ENCODE data around the gene CEACAM21. TPM values are rescaled to one million over a fixed set of nuclear protein-coding genes. Genes with fewer than 3 reads are reported as not detected.

The CEACAM21 gene
- not detected in 2 replicates for total RNA-seq (2014; rRNA removed; shearing (Covaris generic); ENCODE audit: low replicate concordance)

GRCh38 chr19:41575998-41576397 is at the start of gene CEACAM21:
Gene CEACAM21 (plus strand): TSS chr19:41576166. CDS start chr19:41576275, 109 bp downstream.
- H3K36me3 ChIP-seq (ENCODE audit: insufficient read depth, low read length) = no peaks in the 10 kb centered on the region
- H3K4me3 ChIP-seq (ENCODE audit: low read length) = no peak within 1 kb of the TSS
- DNase-seq = peak; percentile 77
- H4K20me1 ChIP-seq (ENCODE audit: insufficient read depth, low read depth, low read length) = no peaks in the 10 kb centered on the region
- H3K79me2 ChIP-seq (ENCODE audit: low read length) = no peaks in the 10 kb centered on the region
- no peak within 1 kb of the TSS for H3K27ac ChIP-seq (ENCODE audit: low read length)
- 0 out of 2 replicates have a peak, but pooled peaks cover 3% of the 10 kb centered on the region for H3K9me3 ChIP-seq (ENCODE audit: low read length)
- H2AFZ ChIP-seq (ENCODE audit: low read length) = peak within 1 kb of the TSS; percentile 45; the same call in 1 of the 2 replicates
- H3K27me3 ChIP-seq (ENCODE audit: low read length) = no peaks in the 10 kb centered on the region
- H3K9me2 ChIP-seq (replicated peaks; ENCODE audit: insufficient read depth, low read length) = no peaks in the 10 kb centered on the region
- peak within 1 kb of the TSS; percentile 45 for H3K9ac ChIP-seq (ENCODE audit: low read length)
- peaks cover 3% of the 10 kb centered on the region for H3K4me1 ChIP-seq (ENCODE audit: low read length)
- peak within 1 kb of the TSS; percentile 44 for H3K4me2 ChIP-seq (ENCODE audit: low read depth, low read length, poor library complexity, severe bottlenecking)

GRCh38 chr19:41527089-41527488 is 48.9 kb upstream of the CEACAM21 start:
- H3K27ac ChIP-seq (ENCODE audit: low read length) = no peak overlapping the region
- no peak overlapping the region for H3K4me2 ChIP-seq (ENCODE audit: low read depth, low read length, poor library complexity, severe bottlenecking)
- peaks cover 14% of the 10 kb centered on the region for H3K4me1 ChIP-seq (ENCODE audit: low read length)
- H3K4me3 ChIP-seq (ENCODE audit: low read length) = no peak overlapping the region
- H3K79me2 ChIP-seq (ENCODE audit: low read length) = no peaks in the 10 kb centered on the region
- DNase-seq = no peak
- no peaks in the 10 kb centered on the region for H4K20me1 ChIP-seq (ENCODE audit: insufficient read depth, low read depth, low read length)
- no peaks in the 10 kb centered on the region for H3K9me3 ChIP-seq (ENCODE audit: low read length)
- no peak overlapping the region for H3K9ac ChIP-seq (ENCODE audit: low read length)
- H2AFZ ChIP-seq (ENCODE audit: low read length) = no peak overlapping the region
- no peaks in the 10 kb centered on the region for H3K9me2 ChIP-seq (replicated peaks; ENCODE audit: insufficient read depth, low read length)
- H3K27me3 ChIP-seq (ENCODE audit: low read length) = no peaks in the 10 kb centered on the region; the same call in 1 of the 2 replicates
- no peaks in the 10 kb centered on the region for H3K36me3 ChIP-seq (ENCODE audit: insufficient read depth, low read length)

GRCh38 chr19:41528106-41528505 is 47.9 kb upstream of the CEACAM21 start:
- H3K36me3 ChIP-seq (ENCODE audit: insufficient read depth, low read length) = no peaks in the 10 kb centered on the region
- no peak overlapping the region for H3K4me2 ChIP-seq (ENCODE audit: low read depth, low read length, poor library complexity, severe bottlenecking)
- H3K27ac ChIP-seq (ENCODE audit: low read length) = no peak overlapping the region
- H3K4me1 ChIP-seq (ENCODE audit: low read length) = peaks cover 8% of the 10 kb centered on the region
- no peaks in the 10 kb centered on the region for H4K20me1 ChIP-seq (ENCODE audit: insufficient read depth, low read depth, low read length)
- H3K9me3 ChIP-seq (ENCODE audit: low read length) = no peaks in the 10 kb centered on the region
- no peak overlapping the region for H3K9ac ChIP-seq (ENCODE audit: low read length)
- no peak overlapping the region for H3K4me3 ChIP-seq (ENCODE audit: low read length)
- no peak overlapping the region for H2AFZ ChIP-seq (ENCODE audit: low read length)
- H3K27me3 ChIP-seq (ENCODE audit: low read length) = no peaks in the 10 kb centered on the region; the same call in 1 of the 2 replicates
- DNase-seq = no peak
- 0 out of 2 replicates have a peak, but pooled peaks cover 2% of the 10 kb centered on the region for H3K9me2 ChIP-seq (replicated peaks; ENCODE audit: insufficient read depth, low read length)
- H3K79me2 ChIP-seq (ENCODE audit: low read length) = no peaks in the 10 kb centered on the region

GRCh38 chr19:41529484-41530183 is 46.3 kb upstream of the CEACAM21 start:
- DNase-seq = no peak
- peaks cover 15% of the 10 kb centered on the region for H3K4me1 ChIP-seq (ENCODE audit: low read length)
- no peaks in the 10 kb centered on the region for H3K9me3 ChIP-seq (ENCODE audit: low read length)
- no peaks in the 10 kb centered on the region for H3K36me3 ChIP-seq (ENCODE audit: insufficient read depth, low read length)
- no peaks in the 10 kb centered on the region for H3K79me2 ChIP-seq (ENCODE audit: low read length)
- H2AFZ ChIP-seq (ENCODE audit: low read length) = no peak overlapping the region
- H3K4me3 ChIP-seq (ENCODE audit: low read length) = no peak overlapping the region
- H3K27me3 ChIP-seq (ENCODE audit: low read length) = no peaks in the 10 kb centered on the region; the same call in 1 of the 2 replicates
- no peaks in the 10 kb centered on the region for H4K20me1 ChIP-seq (ENCODE audit: insufficient read depth, low read depth, low read length)
- H3K27ac ChIP-seq (ENCODE audit: low read length) = no peak overlapping the region
- H3K9me2 ChIP-seq (replicated peaks; ENCODE audit: insufficient read depth, low read length) = 0 out of 2 replicates have a peak, but pooled peaks cover 2% of the 10 kb centered on the region
- H3K4me2 ChIP-seq (ENCODE audit: low read depth, low read length, poor library complexity, severe bottlenecking) = no peak overlapping the region
- H3K9ac ChIP-seq (ENCODE audit: low read length) = no peak overlapping the region

GRCh38 chr19:41530184-41530534 is 45.8 kb upstream of the CEACAM21 start:
- H3K79me2 ChIP-seq (ENCODE audit: low read length) = no peaks in the 10 kb centered on the region
- H3K9ac ChIP-seq (ENCODE audit: low read length) = no peak overlapping the region
- H2AFZ ChIP-seq (ENCODE audit: low read length) = no peak overlapping the region
- H3K4me3 ChIP-seq (ENCODE audit: low read length) = no peak overlapping the region
- DNase-seq = no peak
- H3K9me2 ChIP-seq (replicated peaks; ENCODE audit: insufficient read depth, low read length) = 0 out of 2 replicates have a peak, but pooled peaks cover 2% of the 10 kb centered on the region
- no peaks in the 10 kb centered on the region for H3K36me3 ChIP-seq (ENCODE audit: insufficient read depth, low read length)
- no peaks in the 10 kb centered on the region; the same call in 1 of the 2 replicates for H3K27me3 ChIP-seq (ENCODE audit: low read length)
- H3K4me2 ChIP-seq (ENCODE audit: low read depth, low read length, poor library complexity, severe bottlenecking) = no peak overlapping the region
- H3K9me3 ChIP-seq (ENCODE audit: low read length) = no peaks in the 10 kb centered on the region
- H4K20me1 ChIP-seq (ENCODE audit: insufficient read depth, low read depth, low read length) = no peaks in the 10 kb centered on the region
- peaks cover 21% of the 10 kb centered on the region for H3K4me1 ChIP-seq (ENCODE audit: low read length)
- no peak overlapping the region for H3K27ac ChIP-seq (ENCODE audit: low read length)

- Histone ChIP-seq H3K27ac (ENCODE audit: low read length) (no peak overlapping the region), H3K4me1 (ENCODE audit: low read length) (peaks cover 23% of the 10 kb centered on the region), H3K9me3 (ENCODE audit: low read length) (no peaks in the 10 kb centered on the region), H2AFZ (ENCODE audit: low read length) (no peak overlapping the region), H3K79me2 (ENCODE audit: low read length) (no peaks in the 10 kb centered on the region), H3K4me2 (ENCODE audit: low read depth, low read length, poor library complexity, severe bottlenecking) (no peak overlapping the region), H3K27me3 (ENCODE audit: low read length) (no peaks in the 10 kb centered on the region; the same call in 1 of the 2 replicates), H3K9me2 (replicated peaks; ENCODE audit: insufficient read depth, low read length) (0 out of 2 replicates have a peak, but pooled peaks cover 2% of the 10 kb centered on the region), H3K9ac (ENCODE audit: low read length) (no peak overlapping the region), H3K36me3 (ENCODE audit: insufficient read depth, low read length) (no peaks in the 10 kb centered on the region), H3K4me3 (ENCODE audit: low read length) (no peak overlapping the region), H4K20me1 (ENCODE audit: insufficient read depth, low read depth, low read length) (no peaks in the 10 kb centered on the region)
- no peak for DNase-seq
Observed at GRCh38 chr19:41530761-41531301, 45.1 kb upstream of the CEACAM21 start.

GRCh38 chr19:41531438-41532311 is 44.3 kb upstream of the CEACAM21 start:
- Histone ChIP-seq H3K4me3 (ENCODE audit: low read length) (peak overlapping the region; percentile 46; the same call in 1 of the 2 replicates), H3K27ac (ENCODE audit: low read length) (no peak overlapping the region), H3K4me1 (ENCODE audit: low read length) (peaks cover 23% of the 10 kb centered on the region), H3K9me3 (ENCODE audit: low read length) (no peaks in the 10 kb centered on the region), H3K36me3 (ENCODE audit: insufficient read depth, low read length) (no peaks in the 10 kb centered on the region), H2AFZ (ENCODE audit: low read length) (peak overlapping the region; percentile 67; the same call in 1 of the 2 replicates), H3K27me3 (ENCODE audit: low read length) (no peaks in the 10 kb centered on the region; the same call in 1 of the 2 replicates), H4K20me1 (ENCODE audit: insufficient read depth, low read depth, low read length) (no peaks in the 10 kb centered on the region), H3K9me2 (replicated peaks; ENCODE audit: insufficient read depth, low read length) (0 out of 2 replicates have a peak, but pooled peaks cover 2% of the 10 kb centered on the region), H3K4me2 (ENCODE audit: low read depth, low read length, poor library complexity, severe bottlenecking) (peak overlapping the region; percentile 59), H3K9ac (ENCODE audit: low read length) (peak overlapping the region; percentile 45), H3K79me2 (ENCODE audit: low read length) (no peaks in the 10 kb centered on the region)
- peak; percentile 84 for DNase-seq

All from Karpas-422 (cell line).